ENCODE measurements around the gene PRPF6. TPM values are rescaled to one million over a fixed set of nuclear protein-coding genes. Genes with fewer than 3 reads are reported as not detected.

Gene PRPF6
- total RNA-seq, 4 donors from 2014 or later: 39.3 to 68.4 (median 47.7) TPM

DNA sequence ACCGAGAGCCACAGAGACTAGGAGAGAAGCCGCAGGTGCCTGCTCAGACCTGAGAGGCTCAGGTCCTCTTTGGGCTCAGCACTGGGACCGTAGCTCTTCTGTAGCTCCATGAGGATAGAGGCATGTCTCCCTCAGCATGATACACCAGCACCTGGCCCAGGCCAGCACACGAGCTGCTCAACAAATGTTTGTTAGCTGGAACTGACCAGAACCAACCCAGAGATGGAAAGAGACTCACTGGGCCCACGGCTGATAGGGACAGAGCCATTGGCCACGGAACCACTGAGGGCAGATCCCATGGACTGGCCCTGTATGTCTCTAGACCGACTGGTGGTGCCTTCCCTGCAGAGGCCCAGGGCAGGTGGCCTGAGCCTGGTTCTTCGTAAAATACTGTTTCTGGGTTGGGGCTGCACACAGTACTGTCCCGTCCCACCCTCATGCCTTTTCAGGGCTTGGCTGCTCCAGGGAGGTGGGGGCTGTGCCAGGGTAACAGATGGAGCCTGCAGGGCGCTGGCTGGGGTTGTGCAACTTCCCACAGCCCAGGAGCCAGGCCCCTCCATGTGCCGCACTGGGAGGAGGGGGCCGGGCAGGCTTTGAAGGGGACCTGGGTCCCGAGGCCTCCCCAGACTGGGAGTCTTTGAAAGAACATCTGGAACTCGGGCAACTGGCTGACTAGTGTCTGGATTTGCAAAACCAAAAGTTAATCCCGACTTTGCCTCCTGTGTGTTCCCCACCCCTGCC is 60.3 kb downstream of the PRPF6 start:
- intact Hi-C loops (cut with DNase I; ENCODE audit: low total_unique reads): no loop called here

DNA sequence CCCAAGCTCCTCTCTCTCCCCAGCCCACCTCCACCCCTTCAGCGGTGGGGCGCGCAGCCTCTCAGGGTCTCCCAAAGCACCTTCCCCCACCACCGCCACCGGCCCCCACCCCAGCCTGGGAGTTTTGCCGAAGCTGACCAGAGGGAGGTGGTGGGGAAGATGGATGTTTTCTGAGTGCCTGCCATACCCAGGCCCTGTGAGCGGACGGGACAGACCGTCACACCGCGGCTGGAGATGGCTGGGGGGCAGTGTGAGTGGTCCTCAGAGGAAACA is 60.8 kb downstream of the PRPF6 start:
- H3K4me1 ChIP-seq: peaks cover 3 to 21% of the 10 kb centered on the region in 2 donors
- no peak for ATAC-seq
- TF ChIP-seq, protein P1, sequence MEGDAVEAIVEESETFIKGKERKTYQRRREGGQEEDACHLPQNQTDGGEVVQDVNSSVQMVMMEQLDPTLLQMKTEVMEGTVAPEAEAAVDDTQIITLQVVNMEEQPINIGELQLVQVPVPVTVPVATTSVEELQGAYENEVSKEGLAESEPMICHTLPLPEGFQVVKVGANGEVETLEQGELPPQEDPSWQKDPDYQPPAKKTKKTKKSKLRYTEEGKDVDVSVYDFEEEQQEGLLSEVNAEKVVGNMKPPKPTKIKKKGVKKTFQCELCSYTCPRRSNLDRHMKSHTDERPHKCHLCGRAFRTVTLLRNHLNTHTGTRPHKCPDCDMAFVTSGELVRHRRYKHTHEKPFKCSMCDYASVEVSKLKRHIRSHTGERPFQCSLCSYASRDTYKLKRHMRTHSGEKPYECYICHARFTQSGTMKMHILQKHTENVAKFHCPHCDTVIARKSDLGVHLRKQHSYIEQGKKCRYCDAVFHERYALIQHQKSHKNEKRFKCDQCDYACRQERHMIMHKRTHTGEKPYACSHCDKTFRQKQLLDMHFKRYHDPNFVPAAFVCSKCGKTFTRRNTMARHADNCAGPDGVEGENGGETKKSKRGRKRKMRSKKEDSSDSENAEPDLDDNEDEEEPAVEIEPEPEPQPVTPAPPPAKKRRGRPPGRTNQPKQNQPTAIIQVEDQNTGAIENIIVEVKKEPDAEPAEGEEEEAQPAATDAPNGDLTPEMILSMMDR (IDR thresholded peaks at IDR 0.05 in 4 of 5, conservative IDR thresholded peaks at IDR 0.05 in 1 of 5): no peak
- no peak for TF ChIP-seq POLR2A (IDR thresholded peaks at IDR 0.05)

More for the DNA sequence above, 60.3 kb downstream of the PRPF6 start:
- Histone ChIP-seq H3K9me3 (no peaks in the 10 kb centered on the region), H3K27ac (peak overlapping the region; percentile 54 to 76 (median 64)), H3K27me3 (peaks cover 55 to 74% (median 63%) of the 10 kb centered on the region in 3 donors), H3K36me3 (no peaks in the 10 kb centered on the region), H3K4me3 (peak overlapping the region in 2 of 4 donors; percentile 35 to 37), H3K4me1 (peaks cover 3 to 21% of the 10 kb centered on the region in 2 donors)
- no peak for TF ChIP-seq POLR2A (IDR thresholded peaks at IDR 0.05)
- TF ChIP-seq, protein P1 (IDR thresholded peaks at IDR 0.05 in 4 of 5, conservative IDR thresholded peaks at IDR 0.05 in 1 of 5): no peak
- ATAC-seq: no peak
- DNase-seq: no peak
- in situ Hi-C loops (cut with MboI; ENCODE audit: low sequenced_read_pairs in 4 of 4): no loop called here

DNA sequence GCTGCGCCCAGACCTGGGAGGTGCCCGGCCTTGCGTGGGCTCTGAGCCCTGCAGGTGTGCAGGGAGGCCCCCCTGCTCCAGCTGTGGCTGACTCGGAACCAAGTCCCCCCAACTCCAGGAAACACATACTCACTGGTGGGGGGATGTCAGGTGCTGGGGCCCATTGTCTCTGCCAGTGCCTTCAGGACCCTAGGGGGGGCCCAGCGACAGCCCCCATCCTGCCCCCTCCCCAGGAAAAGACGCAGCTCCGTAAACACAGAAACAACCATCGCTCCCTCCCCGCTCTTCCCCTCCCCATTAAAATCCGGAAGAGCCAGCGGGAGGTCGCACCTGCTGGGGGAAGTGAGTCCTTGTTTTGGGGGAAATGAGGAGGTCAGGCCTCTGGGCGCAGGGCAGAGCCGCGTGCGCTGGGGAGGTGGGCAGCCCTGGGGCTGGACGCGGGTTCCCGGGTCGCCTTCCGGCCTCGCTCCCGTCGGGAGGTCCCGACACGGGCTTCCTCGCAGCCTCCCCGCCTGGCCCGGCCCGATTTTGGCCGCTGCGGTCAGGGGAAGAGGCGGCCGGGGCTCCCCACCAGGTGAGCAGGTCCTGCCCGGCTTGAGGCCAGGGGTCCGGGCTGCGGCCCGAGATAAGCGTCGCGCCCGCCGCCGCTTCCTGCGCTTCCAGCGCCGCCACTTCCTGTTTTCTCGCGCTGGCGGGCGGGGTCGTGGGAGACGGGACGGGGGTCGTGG is 61.3 kb downstream of the PRPF6 start:
- DNase-seq: no peak
- H3K9me3 ChIP-seq: no peaks in the 10 kb centered on the region
- peak overlapping the region; percentile 54 to 76 (median 64) for H3K27ac ChIP-seq
- peaks cover 52 to 73% (median 67%) of the 10 kb centered on the region in 3 donors for H3K27me3 ChIP-seq
- intact Hi-C loops (cut with DNase I; ENCODE audit: low total_unique reads): no loop called here
- in situ Hi-C loops (cut with MboI; ENCODE audit: low sequenced_read_pairs in 4 of 4): no loop called here
- H3K4me3 ChIP-seq: peak overlapping the region; percentile 29 to 49 (median 36)
- H3K36me3 ChIP-seq: no peaks in the 10 kb centered on the region
- no peak for ATAC-seq
- no peak for TF ChIP-seq POLR2A (IDR thresholded peaks at IDR 0.05)
- TF ChIP-seq, protein P1 (IDR thresholded peaks at IDR 0.05 in 4 of 5, conservative IDR thresholded peaks at IDR 0.05 in 1 of 5): no peak
- H3K4me1 ChIP-seq: peaks cover 3 to 21% of the 10 kb centered on the region in 2 donors

More for the DNA sequence above, 60.8 kb downstream of the PRPF6 start:
- Histone ChIP-seq H3K4me3 (peak overlapping the region in 2 of 4 donors; percentile 35 to 37), H3K27ac (peak overlapping the region; percentile 54 to 76 (median 64)), H3K36me3 (no peaks in the 10 kb centered on the region), H3K27me3 (peaks cover 55 to 78% (median 67%) of the 10 kb centered on the region in 3 donors), H3K9me3 (no peaks in the 10 kb centered on the region)
- intact Hi-C loops (cut with DNase I; ENCODE audit: low total_unique reads) (no loop called here), in situ Hi-C loops (cut with MboI; ENCODE audit: low sequenced_read_pairs in 4 of 4) (no loop called here)
- DNase-seq: no peak

DNA sequence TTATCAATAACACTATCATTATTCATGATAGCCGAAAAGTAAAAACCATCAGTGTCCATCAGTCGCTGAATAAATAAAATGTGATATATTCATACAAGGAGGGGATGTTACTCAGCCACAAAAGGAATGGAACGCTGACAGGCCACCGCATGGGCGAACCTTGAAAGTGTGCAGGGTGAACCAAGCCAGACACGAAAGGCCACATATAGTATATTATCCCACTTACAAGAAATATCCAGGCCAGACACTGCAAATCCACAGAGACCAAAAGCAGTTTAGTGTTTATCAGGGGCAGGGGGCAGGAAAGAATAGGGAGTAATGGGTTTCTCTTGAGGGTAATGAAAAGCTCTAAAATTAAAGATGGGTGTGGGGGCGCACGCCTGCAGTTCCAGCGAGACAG is 62.8 kb downstream of the PRPF6 start:
- TF ChIP-seq, protein P1 (IDR thresholded peaks at IDR 0.05 in 4 of 5, conservative IDR thresholded peaks at IDR 0.05 in 1 of 5): no peak
- TF ChIP-seq POLR2A (IDR thresholded peaks at IDR 0.05): no peak
- DNase-seq: no peak
- no peak for ATAC-seq
- H3K4me1 ChIP-seq: peaks cover 3 to 19% of the 10 kb centered on the region in 2 donors
- intact Hi-C loops (cut with DNase I; ENCODE audit: low total_unique reads) (no loop called here), in situ Hi-C loops (cut with MboI; ENCODE audit: low sequenced_read_pairs in 4 of 4) (no loop called here)
- peaks cover 49 to 67% (median 59%) of the 10 kb centered on the region in 3 donors for H3K27me3 ChIP-seq
- no peaks in the 10 kb centered on the region for H3K36me3 ChIP-seq
- peak overlapping the region in 2 of 4 donors; percentile 52 to 64 for H3K27ac ChIP-seq
- H3K9me3 ChIP-seq: no peaks in the 10 kb centered on the region
- H3K4me3 ChIP-seq: no peak overlapping the region

Data from gastrocnemius medialis (tissue), 4 donors.